ENCODE data around the gene CFAP58.

Gene CFAP58

DNA sequence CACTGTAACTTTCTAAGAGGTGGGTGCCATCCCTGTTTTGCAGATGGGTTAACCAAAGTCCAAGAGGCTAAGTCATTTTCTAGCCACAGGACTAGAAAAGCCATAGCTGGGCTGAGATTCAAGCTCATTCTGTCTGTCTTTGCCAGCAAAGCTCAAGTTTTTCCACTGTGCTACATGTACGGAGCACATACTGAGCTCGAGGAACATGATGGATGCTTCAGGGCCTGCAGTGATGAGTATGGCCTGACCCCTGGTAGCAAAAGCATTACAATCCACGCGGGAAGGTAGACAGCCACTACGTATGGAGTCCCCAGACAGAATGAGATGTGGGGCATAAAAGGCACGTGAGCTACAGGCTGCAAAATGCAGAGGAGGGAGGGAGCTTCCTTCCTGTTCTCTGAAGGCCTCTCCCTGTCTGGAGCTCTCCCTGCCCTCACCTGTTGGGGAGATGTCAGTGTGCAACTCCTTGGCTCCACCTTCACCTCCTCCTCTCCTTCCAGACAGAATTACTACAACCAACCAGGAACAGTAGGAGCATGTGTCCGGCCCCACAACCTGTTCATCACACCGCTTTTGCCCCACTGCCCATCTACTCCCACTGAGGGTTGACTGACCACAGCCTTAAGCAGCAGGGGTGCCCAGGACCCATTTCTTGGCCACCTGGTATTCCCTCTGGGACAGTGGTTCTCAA, 31.8 kb upstream of the CFAP58 start:
- DNase-seq = no peak

DNA sequence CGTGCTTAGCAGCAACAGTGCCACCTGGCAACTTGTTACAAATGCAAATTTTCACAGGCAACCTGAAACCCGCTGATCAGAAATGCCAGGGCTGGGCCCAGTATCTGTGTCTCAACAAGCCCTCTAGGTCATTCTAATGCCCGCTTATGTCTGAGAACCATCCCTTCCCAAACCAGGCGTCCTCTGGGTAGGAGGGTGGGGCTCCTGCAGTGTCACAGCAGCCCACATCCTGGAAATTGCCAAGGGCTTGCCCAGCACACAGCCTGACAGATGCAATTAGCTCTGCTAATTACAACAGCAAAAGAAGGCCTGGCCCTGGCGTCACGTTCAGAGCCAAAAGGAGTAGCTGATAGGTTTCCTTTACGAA, 31.2 kb upstream of the CFAP58 start:
- DNase-seq = peak; percentile 43

DNA sequence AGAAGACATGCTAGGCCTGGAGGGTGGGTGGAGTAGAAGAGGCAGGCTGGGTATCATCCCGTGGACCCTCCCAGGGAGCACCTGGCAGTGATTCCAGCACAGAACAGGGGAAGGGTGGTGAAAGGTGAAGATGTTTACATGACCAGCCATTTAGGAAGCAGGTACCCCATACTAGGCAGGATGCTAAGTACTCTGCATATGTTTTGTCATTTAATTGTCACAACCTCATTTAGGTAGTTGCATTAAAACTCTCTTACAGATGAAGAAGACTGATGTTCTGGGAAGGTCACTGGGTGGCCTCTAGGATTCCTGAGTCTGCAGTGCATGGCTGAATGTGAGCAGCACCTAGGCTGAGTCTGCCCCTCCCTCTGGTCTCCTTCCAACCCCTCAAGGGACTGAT, 30.5 kb upstream of the CFAP58 start:
- no peak for DNase-seq

DNA sequence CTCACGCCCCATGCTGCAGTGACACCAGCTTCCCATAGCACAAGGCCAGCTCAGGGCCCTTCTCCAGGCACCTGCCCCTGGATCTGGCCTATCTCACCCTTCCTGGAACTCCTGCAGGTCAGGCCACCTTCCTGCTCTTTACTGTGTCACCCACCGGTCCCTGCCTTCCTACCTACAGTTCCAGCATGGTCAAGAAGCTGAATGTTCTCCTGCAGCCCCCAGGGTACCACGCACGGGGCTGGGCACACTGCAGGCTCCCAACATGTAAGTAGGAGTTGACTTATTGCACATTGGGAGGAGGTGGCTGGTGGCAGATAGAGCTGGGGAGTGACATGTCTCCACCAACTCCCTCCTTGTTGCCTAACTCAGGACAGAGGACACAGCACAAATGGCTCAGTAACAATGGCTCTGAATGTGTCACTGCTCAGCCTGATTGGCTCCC, 29.9 kb upstream of the CFAP58 start:
- DNase-seq = no peak

DNA sequence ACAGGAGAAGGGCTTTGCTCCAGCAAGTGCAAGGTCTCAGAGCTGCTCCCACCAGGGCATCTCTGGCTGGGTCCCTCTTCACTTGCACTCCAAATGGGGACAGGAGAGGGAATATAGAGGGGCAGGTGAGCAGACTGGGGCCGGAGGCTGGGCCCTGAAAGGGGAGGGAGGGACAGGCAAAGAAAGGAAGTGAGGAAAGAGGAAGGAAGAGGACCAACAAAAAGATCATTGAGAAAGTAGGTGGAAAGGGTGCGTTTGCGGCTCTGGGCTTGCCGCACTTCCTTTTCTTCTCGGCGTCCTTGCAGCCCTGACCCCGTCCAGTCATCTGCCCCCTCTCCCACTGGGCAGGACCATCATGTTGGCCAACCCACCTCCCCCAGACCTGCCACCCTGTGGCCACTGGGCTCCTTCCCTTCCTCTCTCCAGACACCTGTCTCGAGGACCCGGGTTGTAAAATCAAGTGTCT, 29.4 kb upstream of the CFAP58 start:
- DNase-seq = no peak

DNA sequence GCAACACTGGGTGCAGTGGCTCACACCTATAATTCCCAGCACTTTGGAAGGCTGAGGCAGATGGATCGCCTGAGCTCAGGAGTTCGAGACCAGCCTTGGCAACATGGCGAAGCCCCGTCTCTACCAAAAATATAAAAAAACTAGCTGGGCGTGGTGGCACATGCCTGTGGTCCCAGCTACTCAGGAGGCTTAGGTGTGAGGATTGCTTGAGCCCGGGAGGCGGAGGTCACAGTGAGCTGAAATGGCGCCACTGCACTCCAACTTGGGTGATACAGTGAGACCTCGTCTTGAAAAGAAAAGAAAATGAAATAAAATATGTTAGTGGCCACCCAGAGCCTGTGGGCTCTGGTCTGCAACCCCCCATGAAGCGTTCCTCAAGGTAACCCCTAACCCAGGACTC, 28.7 kb upstream of the CFAP58 start:
- DNase-seq = no peak

DNA sequence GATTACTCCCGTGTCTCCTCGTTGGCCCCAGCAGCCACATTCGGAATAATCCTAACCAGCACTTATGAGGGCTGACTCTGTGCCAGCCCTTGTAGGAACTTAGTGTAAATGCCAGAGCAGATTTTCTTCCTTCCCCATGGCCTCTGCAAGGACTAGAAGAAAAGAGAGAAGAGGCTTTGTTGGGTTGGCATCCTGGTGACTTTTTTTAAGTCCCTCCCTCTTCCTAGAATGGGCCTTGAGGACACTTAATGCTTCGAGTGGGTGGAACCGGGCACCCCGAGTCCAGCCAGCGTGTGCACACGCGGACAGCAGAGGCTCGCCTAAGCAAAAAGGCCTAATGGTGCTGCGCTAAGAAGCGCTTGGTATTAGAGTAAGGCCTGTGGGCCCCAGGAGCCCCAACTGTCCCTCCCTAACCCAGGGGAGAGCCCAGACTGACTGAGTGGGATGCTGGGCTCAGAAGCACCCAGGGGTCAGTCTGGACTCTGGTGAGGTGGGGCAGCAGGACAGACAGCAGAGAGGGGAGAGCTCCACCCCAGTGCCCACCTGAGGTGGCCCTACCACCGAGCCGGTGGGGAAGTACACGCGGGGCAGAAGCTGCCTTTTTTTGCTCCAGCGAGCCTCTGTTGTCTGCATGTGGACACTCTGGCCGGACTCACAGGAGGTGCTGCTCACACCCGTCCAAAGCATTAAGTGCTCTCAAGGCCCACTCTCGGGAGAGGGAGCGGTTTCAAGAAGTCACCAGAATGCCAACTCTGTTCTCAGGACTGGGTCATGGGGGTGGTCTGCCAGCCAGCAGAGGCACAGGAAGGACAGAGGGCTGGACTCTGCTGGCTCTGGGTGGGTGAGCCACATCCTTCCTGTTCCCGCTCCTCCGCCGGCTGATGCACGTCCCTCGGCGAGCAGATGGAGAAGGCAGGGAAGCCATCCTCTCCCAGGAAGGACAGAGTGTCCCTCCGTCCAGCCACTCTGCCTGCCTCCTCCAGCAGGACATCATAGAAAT, 27.9 kb upstream of the CFAP58 start:
- DNase-seq = no peak

DNA sequence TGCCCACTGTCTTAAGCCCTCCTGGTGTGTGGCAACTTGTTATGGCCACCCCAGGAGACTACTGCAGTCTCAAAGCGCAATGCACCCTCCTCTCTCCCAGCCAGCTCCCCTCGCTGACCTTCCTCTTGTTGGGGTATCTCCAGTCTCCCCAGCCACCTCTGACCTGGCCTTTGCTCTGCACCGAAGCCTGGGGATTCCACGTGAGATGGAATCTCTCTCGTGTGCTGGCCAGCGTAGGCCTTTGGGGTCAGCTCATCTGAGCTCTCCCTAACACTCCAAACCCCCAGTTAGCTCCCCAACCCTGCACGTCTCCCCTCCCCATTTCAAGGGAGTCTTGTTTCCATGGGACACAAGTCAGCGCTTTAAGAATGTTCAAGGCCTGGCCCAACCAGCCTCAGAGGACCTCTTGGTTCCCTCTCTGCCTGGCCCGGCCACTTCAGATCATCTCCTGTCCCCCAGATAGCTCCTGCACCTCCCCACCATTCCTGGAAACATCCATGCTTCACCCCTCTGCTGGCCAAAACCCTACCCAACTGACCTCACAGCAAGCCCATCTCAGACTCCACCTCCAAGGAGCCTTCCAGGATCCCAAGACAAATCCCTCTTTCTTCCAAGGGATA, 26.5 kb upstream of the CFAP58 start:
- no peak for DNase-seq

DNA sequence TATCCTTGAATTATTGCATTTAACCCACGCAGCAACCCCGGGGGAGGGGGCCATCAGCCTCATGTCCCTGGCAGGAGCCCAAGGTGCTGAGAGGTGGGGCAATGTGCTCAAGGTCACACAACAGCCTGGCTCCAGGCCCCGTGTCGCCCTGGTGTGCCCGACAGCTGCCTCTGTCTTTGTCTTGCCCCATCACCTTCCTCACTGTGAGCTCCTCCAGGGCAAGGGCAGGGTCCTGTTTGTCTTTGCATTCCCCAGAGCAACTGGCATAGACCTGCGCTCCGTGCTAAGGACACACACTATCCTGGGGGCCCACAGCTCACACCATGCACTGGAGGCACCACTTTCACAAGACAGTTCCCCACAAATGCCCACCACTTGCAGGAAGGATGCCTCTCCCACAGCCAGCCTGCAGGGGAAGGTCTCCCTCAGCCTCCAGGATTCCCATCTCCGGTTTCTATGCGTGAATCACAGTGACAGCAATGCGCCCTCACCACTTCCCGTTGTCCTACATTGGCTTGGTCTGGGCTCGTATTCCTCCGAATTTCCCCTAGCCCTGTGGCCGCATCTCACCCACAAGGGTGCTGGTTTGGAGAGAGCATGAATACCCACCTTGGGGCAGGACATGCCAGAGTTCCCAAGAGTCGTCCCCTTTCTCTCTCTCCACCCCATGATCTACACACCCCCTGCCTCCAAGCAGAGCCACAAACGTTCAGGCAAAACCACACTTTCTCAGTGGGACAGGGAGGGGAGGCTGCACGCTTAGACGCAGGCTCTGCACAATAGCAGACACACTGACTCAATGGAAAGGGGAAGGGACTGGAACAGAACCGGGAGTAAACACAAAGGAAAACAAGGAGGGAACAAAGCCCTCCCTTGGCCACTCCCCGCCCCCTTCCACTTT, 25.6 kb upstream of the CFAP58 start:
- no peak for DNase-seq

DNA sequence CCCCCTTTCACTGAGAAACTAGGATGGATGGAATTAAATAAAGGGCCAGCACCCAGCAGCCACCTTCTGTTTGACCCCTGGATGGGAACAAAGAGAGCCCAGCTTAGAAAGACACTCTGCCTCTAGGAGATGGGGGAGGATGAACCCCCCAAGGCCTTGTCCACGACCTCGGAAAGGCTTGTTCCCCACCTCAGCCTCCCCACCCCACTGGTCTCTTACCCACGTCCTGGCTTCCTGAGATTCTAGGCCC, 25.1 kb upstream of the CFAP58 start:
- no peak for DNase-seq

DNA sequence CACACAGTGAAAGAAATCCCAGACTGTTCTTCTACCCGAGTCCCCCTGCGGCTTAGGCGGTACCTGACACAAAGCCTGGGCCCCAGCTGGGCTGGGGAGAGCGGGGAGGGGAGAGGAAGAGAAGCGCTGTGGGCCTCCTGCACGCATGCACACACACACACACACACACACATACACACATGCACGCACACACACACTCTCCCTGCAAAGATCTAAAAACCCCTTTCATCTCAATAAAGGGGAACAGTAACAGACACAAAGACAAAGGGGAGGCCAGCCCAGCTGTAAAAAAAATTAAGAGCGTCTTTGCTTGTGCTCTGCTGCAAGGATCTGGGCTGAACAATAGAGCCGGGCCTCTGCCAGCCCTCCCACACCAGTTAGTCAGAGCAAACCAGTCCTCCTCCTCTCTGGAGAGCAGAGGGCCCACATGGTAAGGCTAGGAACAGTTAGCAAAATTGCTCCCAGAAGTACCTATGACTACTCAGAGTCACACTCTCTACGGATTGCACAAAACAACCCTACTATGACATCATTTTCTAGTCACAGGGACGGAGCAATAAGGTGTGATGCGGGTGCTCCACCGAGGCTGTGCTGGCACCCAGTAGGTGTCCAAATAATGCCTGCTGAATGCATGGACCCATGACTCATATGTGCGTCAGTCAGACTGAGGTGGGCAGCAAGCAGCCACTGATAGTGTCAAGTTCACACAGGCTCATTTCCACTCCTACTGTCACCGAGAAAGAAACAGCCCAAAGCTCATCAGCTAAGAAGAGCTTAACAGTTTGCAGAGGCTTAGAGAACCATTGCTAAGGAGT, 24.5 kb upstream of the CFAP58 start:
- DNase-seq = peak; percentile 77

DNA sequence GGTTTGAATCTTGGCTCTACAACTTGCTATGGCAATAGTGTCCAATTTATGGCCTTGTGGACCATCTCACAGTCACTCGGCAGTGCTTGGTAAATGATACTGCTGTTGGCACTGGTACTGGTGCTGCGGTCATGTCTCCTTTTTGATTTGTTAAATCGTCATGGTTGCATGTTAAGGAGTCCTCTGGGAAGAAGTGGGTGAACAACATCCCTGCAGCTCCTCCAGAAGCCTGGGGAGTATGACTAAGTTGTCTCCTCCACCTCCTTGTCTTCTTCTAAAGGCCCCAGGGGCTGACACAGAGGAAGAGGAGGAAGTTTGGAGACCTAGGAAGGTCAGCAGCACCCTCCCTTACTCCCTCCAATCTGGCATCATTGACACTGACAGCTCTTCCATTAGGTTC, 23.9 kb upstream of the CFAP58 start:
- no peak for DNase-seq

DNA sequence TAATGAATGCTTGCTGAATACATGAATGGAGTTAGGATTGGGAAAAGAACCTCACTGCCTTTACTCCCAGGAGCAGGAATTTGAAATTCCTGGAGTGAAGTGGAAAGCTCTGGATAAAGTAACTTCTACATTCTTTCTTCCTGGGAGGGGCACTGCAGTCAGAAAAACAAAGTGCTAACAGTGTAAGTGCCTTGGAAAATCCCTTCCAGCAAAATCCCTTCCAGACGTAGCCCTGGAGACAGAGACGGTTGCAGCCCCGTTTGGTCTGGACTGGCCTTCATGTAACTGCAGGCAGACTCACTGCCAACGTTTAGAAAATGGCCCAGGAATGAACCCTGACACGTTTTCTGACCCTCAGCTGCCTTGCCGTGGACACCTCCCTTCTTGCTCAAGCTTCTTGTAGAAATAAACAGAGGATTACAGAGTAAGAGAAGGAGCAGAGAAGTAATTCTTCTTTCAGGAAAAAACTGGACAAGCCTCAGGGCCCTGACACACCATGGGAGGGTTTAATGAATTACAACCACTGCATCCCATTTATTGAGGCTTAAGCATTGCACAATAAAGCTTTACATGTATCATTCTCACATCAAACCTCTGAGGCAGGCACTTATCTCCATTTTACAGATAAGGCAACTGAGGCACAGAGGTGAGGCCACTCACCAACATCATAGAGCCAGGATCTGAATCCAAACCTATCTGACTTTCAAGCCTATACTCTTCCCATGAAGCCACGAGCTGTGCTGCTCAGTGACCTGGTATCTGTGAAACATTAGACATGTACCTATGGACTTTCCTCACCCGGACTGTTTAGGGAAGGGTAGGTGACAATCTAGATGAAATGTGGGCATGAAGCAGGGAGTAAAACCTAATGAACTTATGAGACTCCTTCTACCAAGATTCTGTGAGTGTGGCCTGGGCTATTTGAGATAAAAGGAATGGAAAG, 23.2 kb upstream of the CFAP58 start:
- DNase-seq = no peak

DNA sequence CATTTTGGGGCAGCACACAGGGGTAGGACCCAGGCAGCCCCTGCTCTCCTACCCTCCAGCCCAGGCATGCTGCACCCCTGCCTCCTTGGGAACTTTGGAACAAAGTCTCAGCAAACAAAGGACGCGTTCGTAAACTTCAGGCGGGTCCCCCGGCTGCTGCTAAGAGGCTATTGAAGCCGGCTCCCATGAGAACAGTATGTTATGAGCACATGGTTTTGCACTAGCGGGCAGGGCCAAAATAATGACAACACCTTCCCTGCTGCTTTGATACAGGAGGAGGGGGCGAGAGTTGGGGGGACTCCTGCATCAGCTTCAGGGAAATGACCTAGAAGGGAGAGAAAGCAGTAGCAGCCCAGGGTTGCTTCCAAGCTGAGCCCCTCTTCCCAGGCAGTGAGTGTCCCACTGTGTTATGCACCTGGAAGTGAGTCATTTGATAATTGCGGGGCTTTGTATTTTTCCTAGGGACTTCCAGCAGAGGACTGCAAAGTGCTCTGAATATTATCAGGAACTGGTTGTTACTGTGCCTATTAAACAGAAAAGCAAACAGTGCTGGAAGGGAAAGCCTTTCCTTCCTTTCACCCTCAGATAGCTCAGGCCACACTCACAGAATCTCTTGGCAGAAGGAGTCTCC, 22.3 kb upstream of the CFAP58 start:
- no peak for DNase-seq

DNA sequence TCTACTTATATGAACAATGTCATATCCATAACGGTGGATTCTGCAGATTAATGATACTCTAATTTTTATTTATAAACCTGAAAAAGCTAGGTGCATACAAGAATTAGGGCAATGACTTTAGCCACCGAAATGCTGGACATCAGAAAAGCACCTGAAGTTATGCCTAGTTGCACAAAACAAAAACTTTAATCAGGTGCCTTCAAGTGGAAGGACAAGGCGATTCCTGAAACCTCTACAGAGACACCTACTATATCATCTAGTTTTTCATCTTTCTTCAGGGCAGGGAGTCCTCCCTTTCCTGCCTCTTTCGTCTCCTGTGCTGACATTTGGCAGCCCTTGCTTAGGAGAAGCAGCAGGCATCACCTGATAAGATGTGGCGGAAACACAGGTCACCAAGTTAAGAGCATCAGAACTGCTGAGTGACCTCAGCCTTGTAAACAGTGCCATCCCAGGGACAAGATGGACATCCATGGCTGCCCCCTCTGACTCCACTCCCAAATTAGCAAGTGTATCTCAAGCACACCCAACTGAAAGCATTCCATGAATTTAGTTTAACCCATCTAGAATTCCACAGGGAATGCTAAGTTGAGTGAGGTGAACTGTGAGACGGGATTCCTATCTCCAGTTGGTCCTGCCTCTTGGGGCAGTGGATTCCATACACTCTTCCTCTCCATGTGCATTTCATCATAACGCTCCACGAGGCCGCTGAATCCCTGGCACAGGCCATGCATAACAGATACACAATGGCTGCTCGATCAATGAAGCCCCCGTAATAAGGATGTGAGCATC, 21.2 kb upstream of the CFAP58 start:
- no peak for DNase-seq

DNA sequence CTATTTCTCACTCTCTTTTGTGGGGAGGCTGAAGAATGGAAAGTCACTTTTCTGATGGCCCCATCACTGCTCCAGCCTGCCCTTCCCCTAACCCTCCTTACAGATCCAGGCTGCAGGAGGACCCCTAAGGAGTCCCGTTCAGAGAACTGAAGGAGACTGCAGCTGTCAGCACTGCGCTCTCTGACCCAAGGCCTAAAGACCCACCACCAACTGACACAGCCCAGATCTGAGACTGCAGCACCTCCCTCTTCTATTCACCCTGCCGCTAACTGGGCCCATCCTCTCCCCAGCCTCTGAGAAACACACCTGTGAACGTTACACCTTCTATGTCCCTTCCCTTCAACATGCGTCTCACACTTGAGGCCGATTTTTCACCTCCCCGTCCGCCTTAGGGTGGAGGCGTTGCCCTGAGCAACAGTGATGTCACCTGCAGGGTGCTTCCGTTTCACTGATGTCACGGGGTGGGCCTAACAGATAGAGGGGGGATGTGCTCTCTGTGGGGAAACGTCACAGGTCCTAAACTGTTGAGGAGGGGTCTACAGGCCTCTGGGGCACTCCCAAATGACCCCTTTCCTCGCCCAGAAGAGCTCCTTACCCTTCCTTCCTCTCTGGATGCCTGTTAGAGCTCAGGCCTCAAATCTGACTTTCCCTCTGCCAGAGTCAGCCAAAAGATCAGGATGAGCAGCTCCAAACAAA, 20.5 kb upstream of the CFAP58 start:
- DNase-seq = peak; percentile 78

DNA sequence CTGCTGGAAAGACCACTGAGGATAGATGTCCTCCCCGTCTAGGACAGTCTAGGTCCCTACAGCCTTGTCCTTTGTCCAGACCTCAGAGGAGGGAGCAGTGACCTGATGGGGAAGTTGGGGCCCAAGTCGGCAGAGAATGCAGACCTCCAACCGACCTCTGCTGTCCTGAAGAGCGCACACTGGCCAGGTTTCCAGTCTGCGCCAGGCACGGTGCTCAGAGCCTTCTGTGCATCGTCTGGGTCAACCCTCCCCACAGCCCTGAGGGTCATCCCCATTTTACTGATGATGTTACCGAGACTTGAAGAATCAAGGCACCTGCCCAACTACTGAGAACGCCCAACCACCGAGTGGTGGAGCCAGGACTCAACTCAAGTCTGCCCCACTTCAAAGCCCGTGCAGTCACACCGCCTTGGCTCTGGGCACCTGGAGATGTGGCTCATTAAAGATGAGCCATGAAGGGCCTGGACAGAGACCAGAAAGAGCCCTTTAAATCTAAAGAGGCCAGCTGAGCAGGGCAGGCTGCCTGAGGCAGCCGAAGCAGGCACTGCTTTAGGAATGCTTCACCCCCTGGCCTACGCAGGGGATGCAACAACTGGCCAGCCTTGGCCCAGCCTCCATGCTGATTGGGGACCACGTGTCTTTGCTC, 19.8 kb upstream of the CFAP58 start:
- no peak for DNase-seq

DNA sequence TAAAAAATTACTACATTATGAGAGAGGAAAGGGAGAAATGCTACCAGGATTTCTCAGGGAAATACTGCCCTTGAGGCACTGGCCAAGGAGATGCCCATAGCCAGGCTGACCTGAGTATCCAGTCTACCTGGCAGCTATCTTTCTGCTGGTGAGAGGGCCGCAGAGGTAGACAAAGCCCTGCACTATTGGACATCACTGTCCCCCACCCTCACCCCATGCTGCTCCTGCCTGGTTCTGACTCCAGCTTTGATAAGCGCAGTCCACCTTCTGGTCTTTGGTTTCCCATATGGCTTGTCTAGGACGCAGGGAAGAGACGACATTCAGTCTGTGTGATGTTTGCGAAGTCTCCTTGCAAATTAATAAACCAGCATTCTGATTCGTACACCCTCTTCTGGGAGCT, 19.1 kb upstream of the CFAP58 start:
- no peak for DNase-seq

All from CD4-positive, alpha-beta T cell treated with Interleukin-21 for 1 hour (primary cell).